IMR-90 (cell line): ENCODE data around the gene CASK.

ENCODE experiments used
- BHLHE40 ChIP-seq: fragments of 150-350 bp; IDR thresholded peaks from 2 replicates; pipeline ENCODE4 v1.6.1; 2016; ENCODE audit warnings: mild to moderate bottlenecking, low read depth, low read length
- USF2 ChIP-seq: fragments of 150-350 bp; IDR thresholded peaks from 2 replicates; pipeline ENCODE4 v1.6.1; 2017; ENCODE audit warnings: mild to moderate bottlenecking, antibody characterized with exemption, low read length, low read depth

GRCh38 chrX:41474726-41475100 lies 448.6 kb downstream of the CASK start:
- TF ChIP-seq BHLHE40 (no peak), USF2 (no peak)
